Mesenchymal stem cell (in vitro differentiated cells and primary cell): ENCODE data around the gene LRRFIP1.

ENCODE experiments used
- DNase-seq: peaks from one replicate; pipeline ENCODE4 v3.0.0-alpha.2; 2013
- H2AFZ ChIP-seq: one replicate; pipeline ENCODE4 v1.6.1; 2013; ENCODE audit warnings: low read depth, mild to moderate bottlenecking, control low read depth, inconsistent platforms, low read length, moderate library complexity
- H2AK5ac ChIP-seq: 2 replicates; pipeline ENCODE4 v1.6.1; 2013; ENCODE audit warnings: low read length, moderate library complexity, mild to moderate bottlenecking, inconsistent platforms; ENCODE audit not compliant: severe bottlenecking
- H2BK120ac ChIP-seq: one replicate; pipeline ENCODE4 v1.6.1; 2013; ENCODE audit warnings: low read depth, mild to moderate bottlenecking, inconsistent platforms, low read length, moderate library complexity
- H2BK12ac ChIP-seq, 2 experiments: one replicate each; pipeline ENCODE4 v1.6.1; 2013; ENCODE audit warnings: inconsistent platforms in 2 of 2, low read length in 2 of 2, mild to moderate bottlenecking in 2 of 2, moderate library complexity in 2 of 2, control low read depth in 1 of 2
- H2BK15ac ChIP-seq: one replicate; pipeline ENCODE4 v1.6.1; 2013; ENCODE audit warnings: mild to moderate bottlenecking, low read depth, inconsistent platforms; ENCODE audit not compliant: poor library complexity, severe bottlenecking
- H2BK5ac ChIP-seq: 2 replicates; pipeline ENCODE4 v1.6.1; 2013; ENCODE audit warnings: low read depth, mild to moderate bottlenecking, low read length, control low read depth, inconsistent platforms; ENCODE audit not compliant: poor library complexity, severe bottlenecking
- H3K14ac ChIP-seq, 2 experiments: one replicate each; pipeline ENCODE4 v1.6.1; 2013; ENCODE audit warnings: inconsistent platforms in 2 of 2, low read length in 2 of 2, control low read depth in 1 of 2, mild to moderate bottlenecking in 1 of 2, moderate library complexity in 1 of 2
- H3K18ac ChIP-seq, 2 experiments: one replicate each; pipeline ENCODE4 v1.6.1; 2013; ENCODE audit warnings: inconsistent platforms in 2 of 2, low read length in 2 of 2, control low read depth in 1 of 2, low read depth in 1 of 2, mild to moderate bottlenecking in 1 of 2
- H3K23ac ChIP-seq, 2 experiments: one replicate each; pipeline ENCODE4 v1.6.1; 2013; ENCODE audit warnings: inconsistent platforms in 2 of 2, low read length in 2 of 2, mild to moderate bottlenecking in 2 of 2, moderate library complexity in 2 of 2, control low read depth in 1 of 2
- H3K27ac ChIP-seq: 2 replicates; pipeline ENCODE4 v1.5.1; 2013; ENCODE audit warnings: mild to moderate bottlenecking, moderate library complexity, low read length, control low read depth, inconsistent platforms; ENCODE audit not compliant: poor library complexity, severe bottlenecking
- H3K27me3 ChIP-seq, 2 experiments: 2 replicates each; pipeline versions ENCODE4 v1.6.1 to v1.7.0; 2013; ENCODE audit warnings: low read length in 2 of 2, mild to moderate bottlenecking in 2 of 2, moderate library complexity in 2 of 2, control low read depth in 1 of 2, inconsistent platforms in 1 of 2; ENCODE audit not compliant: control insufficient read depth in 1 of 2, insufficient read depth in 1 of 2
- H3K36me3 ChIP-seq, 2 experiments: 2 replicates each; pipeline versions ENCODE4 v1.6.1 to v1.7.0; 2013; ENCODE audit warnings: low read length in 2 of 2, control low read depth in 1 of 2, inconsistent platforms in 1 of 2, low read depth in 1 of 2, mild to moderate bottlenecking in 1 of 2; ENCODE audit not compliant: insufficient read depth in 2 of 2, control insufficient read depth in 1 of 2
- H3K4ac ChIP-seq, 2 experiments: one replicate each; pipeline ENCODE4 v1.6.1; 2013; ENCODE audit warnings: inconsistent platforms in 2 of 2, low read length in 2 of 2, mild to moderate bottlenecking in 2 of 2, moderate library complexity in 2 of 2, control low read depth in 1 of 2, low read depth in 1 of 2
- H3K4me1 ChIP-seq: 2 replicates; pipeline ENCODE4 v1.6.1; 2013; ENCODE audit warnings: low read depth, low read length, control low read depth; ENCODE audit not compliant: control insufficient read depth, insufficient read depth
- H3K4me2 ChIP-seq: 2 replicates; pipeline ENCODE4 v1.6.1; 2013; ENCODE audit warnings: low read length, mild to moderate bottlenecking, inconsistent platforms; ENCODE audit not compliant: poor library complexity, severe bottlenecking
- H3K4me3 ChIP-seq, 2 experiments: 2 replicates each; pipeline versions ENCODE4 v1.5.1 to v1.7.0; 2013; ENCODE audit warnings: low read length in 2 of 2, mild to moderate bottlenecking in 2 of 2, control low read depth in 1 of 2, low read depth in 1 of 2; ENCODE audit not compliant: insufficient read depth in 1 of 2
- H3K79me1 ChIP-seq: replicated peaks from 2 replicates; pipeline ENCODE4 v1.6.1; 2013; ENCODE audit warnings: mild to moderate bottlenecking, control low read depth, low read length, inconsistent platforms; ENCODE audit not compliant: poor library complexity, severe bottlenecking
- H3K9ac ChIP-seq: 2 replicates; pipeline ENCODE4 v1.7.0; 2013; ENCODE audit warnings: mild to moderate bottlenecking, low read length, moderate library complexity
- H3K9me3 ChIP-seq: 2 replicates; pipeline ENCODE4 v1.7.0; 2013; ENCODE audit warnings: mild to moderate bottlenecking, low read length; ENCODE audit not compliant: control insufficient read depth
- H4K8ac ChIP-seq: one replicate; pipeline ENCODE4 v1.6.1; 2013; ENCODE audit warnings: inconsistent platforms, mild to moderate bottlenecking, low read length, moderate library complexity
- H4K91ac ChIP-seq: one replicate; pipeline ENCODE4 v1.6.1; 2013; ENCODE audit warnings: mild to moderate bottlenecking, low read length, inconsistent platforms
- WGBS: methylation state at CpG from one replicate; pipeline ENCODE4 v1.1.7; 2013; ENCODE audit warnings: mixed read lengths; 5-methylcytosine and 5-hydroxymethylcytosine counted together

LRRFIP1 gene

GRCh38 chr2:237581751-237582746 is 45.3 kb upstream of the LRRFIP1 start:
- WGBS, result 31% methylated on average over 25 of the region's 25 CpGs
- Histone ChIP-seq H3K9me3 (no peaks in the 10 kb centered on the region), H3K27me3 (peaks cover 5 to 19% of the 10 kb centered on the region in 2 experiments), H2BK120ac (no peak overlapping the region), H3K27ac (no peak overlapping the region), H3K4me1 (peaks cover 14% of the 10 kb centered on the region), H3K79me1 (no peaks in the 10 kb centered on the region), H2AFZ (peak overlapping the region; percentile 93), H4K91ac (peak overlapping the region; percentile 81), H3K14ac (peak overlapping the region in 1 of 2 experiments; percentile 75), H2AK5ac (no peak overlapping the region), H3K4me2 (peak overlapping the region; percentile 92), H3K36me3 (no peaks in the 10 kb centered on the region), H3K4me3 (peak overlapping the region; percentile 32 to 68), H2BK15ac (no peak overlapping the region), H3K4ac (peak overlapping the region in 1 of 2 experiments; percentile 26), H3K18ac (peak overlapping the region; percentile 38 to 64), H2BK5ac (no peak overlapping the region), H3K9ac (peak overlapping the region; percentile 70), H4K8ac (peak overlapping the region; percentile 41), H3K23ac (no peak overlapping the region), H2BK12ac (peak overlapping the region in 1 of 2 experiments; percentile 76)
- DNase-seq, result peak; percentile 83

- no peak for DNase-seq
- H3K14ac ChIP-seq, result no peak overlapping the region
- H3K23ac ChIP-seq, result no peak overlapping the region
- H2BK5ac ChIP-seq, result no peak overlapping the region
- no peaks in the 10 kb centered on the region for H3K36me3 ChIP-seq
- H3K18ac ChIP-seq, result no peak overlapping the region
- no peak overlapping the region for H4K91ac ChIP-seq
- 94% methylated on average over 17 of the region's 19 CpGs for WGBS
- no peaks in the 10 kb centered on the region for H3K79me1 ChIP-seq
- H3K9ac ChIP-seq, result no peak overlapping the region
- no peaks in the 10 kb centered on the region for H3K9me3 ChIP-seq
- H3K27ac ChIP-seq, result no peak overlapping the region
- H2AK5ac ChIP-seq, result no peak overlapping the region
- H3K27me3 ChIP-seq, result peaks cover 5 to 13% of the 10 kb centered on the region in 2 experiments
- no peak overlapping the region for H2AFZ ChIP-seq
- H2BK12ac ChIP-seq, result no peak overlapping the region
- H3K4me1 ChIP-seq, result peaks cover 14% of the 10 kb centered on the region
- no peak overlapping the region for H2BK120ac ChIP-seq
- no peak overlapping the region for H2BK15ac ChIP-seq
- H3K4ac ChIP-seq, result no peak overlapping the region
- no peak overlapping the region for H3K4me3 ChIP-seq
- H4K8ac ChIP-seq, result no peak overlapping the region
- no peak overlapping the region for H3K4me2 ChIP-seq
Observed at GRCh38 chr2:237583385-237584295, 43.7 kb upstream of the LRRFIP1 start.

- H3K27ac ChIP-seq, result no peak overlapping the region
- DNase-seq, result no peak
- no peak overlapping the region for H2BK12ac ChIP-seq
- no peaks in the 10 kb centered on the region for H3K9me3 ChIP-seq
- H3K36me3 ChIP-seq, result no peaks in the 10 kb centered on the region
- H2AFZ ChIP-seq, result no peak overlapping the region
- H3K4me1 ChIP-seq, result peaks cover 19% of the 10 kb centered on the region
- no peak overlapping the region for H3K4ac ChIP-seq
- H3K9ac ChIP-seq, result no peak overlapping the region
- H2BK5ac ChIP-seq, result no peak overlapping the region
- H3K14ac ChIP-seq, result no peak overlapping the region
- H3K4me2 ChIP-seq, result no peak overlapping the region
- H2BK15ac ChIP-seq, result peak overlapping the region; percentile 26
- WGBS, result 77% methylated on average over 15 of the region's 15 CpGs
- H4K91ac ChIP-seq, result no peak overlapping the region
- no peak overlapping the region for H3K4me3 ChIP-seq
- no peaks in the 10 kb centered on the region for H3K79me1 ChIP-seq
- H3K23ac ChIP-seq, result no peak overlapping the region
- H2AK5ac ChIP-seq, result no peak overlapping the region
- no peak overlapping the region for H3K18ac ChIP-seq
- no peak overlapping the region for H2BK120ac ChIP-seq
- peaks cover 0 to 5% of the 10 kb centered on the region in 2 experiments for H3K27me3 ChIP-seq
- H4K8ac ChIP-seq, result no peak overlapping the region
Observed at GRCh38 chr2:237585590-237586221, 41.7 kb upstream of the LRRFIP1 start.
